A549 (cell line): ENCODE data around the gene BIRC7. TPM values are rescaled to one million over a fixed set of nuclear protein-coding genes. Genes with fewer than 3 reads are reported as not detected.
A peak's percentile ranks its signal among the peaks of the same experiment; 100 is the strongest.

Source experiments
- ATAC-seq, 2 experiments: fragments of 200-7000 bp in 1 of 2; fragments of >200 bp in 1 of 2; cut with Nextera tagmentation in 1 of 2; cut with Tn5 transposase in 1 of 2; 3 replicates each; pipeline versions ENCODE4 v1.8.0 to v1.9.1; 2018 to 2020; ENCODE audit warnings: mild to moderate bottlenecking in 1 of 2, moderate library complexity in 1 of 2
- CTCF ChIA-PET: fragments of 300-600 bp; sonication (Branson Sonifier 250); formaldehyde crosslinking; extraction: SDS; loops from one replicate; lab custom pipeline; 2021; ENCODE audit warnings: antibody characterized with exemption, inconsistent platforms; lab: Yijun Ruan, JAX
- POLR2A ChIA-PET: fragments of 350-600 bp; formaldehyde crosslinking; extraction: SDS; loops from one replicate; lab custom pipeline; 2021; ENCODE audit warnings: antibody characterized with exemption, inconsistent platforms; lab: Yijun Ruan, JAX
- DNase-seq, 2 experiments: peaks; one replicate each; pipeline versions ENCODE4 v3.0.0 to v3.0.0-alpha.2; 2011 to 2016; ENCODE audit warnings: low read depth in 1 of 2, low spot score in 1 of 2
- FAIRE-seq: peaks from 2 replicates; lab custom pipeline; 2011; peaks lifted over from hg19 to GRCh38; lab: Jason Lieb, UNC
- H3K27ac ChIP-seq, 2 experiments: fragments of >200 bp; sonication (Bioruptor Twin); formaldehyde crosslinking; 3 replicates each; pipeline ENCODE4 v1.5.1; 2016 to 2017
- H3K4me1 ChIP-seq: fragments of >200 bp; sonication (Bioruptor Twin); formaldehyde crosslinking; 3 replicates; pipeline ENCODE4 v1.6.1; 2016
- H3K4me2 ChIP-seq: fragments of >200 bp; sonication (Bioruptor Twin); formaldehyde crosslinking; 3 replicates; pipeline ENCODE4 v1.6.1; 2016
- H3K4me3 ChIP-seq: fragments of >200 bp; sonication (Bioruptor Twin); formaldehyde crosslinking; 3 replicates; pipeline ENCODE4 v1.5.1; 2016
- H3K9me3 ChIP-seq: fragments of >200 bp; sonication (Bioruptor Twin); formaldehyde crosslinking; 3 replicates; pipeline ENCODE4 v1.6.1; 2016
- CHD2 ChIP-seq: fragments of 150-350 bp; IDR thresholded peaks from 2 replicates; pipeline ENCODE4 v1.6.1; 2014; ENCODE audit warnings: low read length; ENCODE audit not compliant: partially characterized antibody
- CHD4 ChIP-seq: fragments of 200-600 bp; sonication (generic); IDR thresholded peaks from 2 replicates; pipeline ENCODE4 v1.6.1; 2016; ENCODE audit warnings: antibody characterized with exemption, mild to moderate bottlenecking, borderline replicate concordance
- FOSB ChIP-seq: fragments of 250-450 bp; sonication (Bioruptor Pico); IDR thresholded peaks from 2 replicates; pipeline ENCODE4 v1.5.0; 2020; ENCODE audit warnings: mild to moderate bottlenecking, moderate library complexity
- FOSL2 ChIP-seq, 2 experiments: fragments of 450-650 bp in 1 of 2; fragments of >200 bp in 1 of 2; sonication (Bioruptor Twin) in 1 of 2; formaldehyde crosslinking; IDR thresholded peaks; 2 replicates each; pipeline versions ENCODE4 v1.5.0 to v1.6.1; 2016 to 2020; ENCODE audit warnings: mild to moderate bottlenecking in 1 of 2, moderate library complexity in 1 of 2
- GATA3 ChIP-seq: IDR thresholded peaks from 2 replicates; pipeline ENCODE4 v1.6.1; 2012; ENCODE audit warnings: borderline replicate concordance
- HDAC2 ChIP-seq: fragments of 200-600 bp; sonication (generic); IDR thresholded peaks from 2 replicates; pipeline ENCODE4 v1.6.1; 2016
- HEYL ChIP-seq: fragments of 250-450 bp; sonication (Bioruptor Pico); IDR thresholded peaks from 2 replicates; pipeline ENCODE4 v1.8.0; 2021; ENCODE audit warnings: mild to moderate bottlenecking, moderate library complexity
- HOXB5 ChIP-seq: fragments of 250-450 bp; sonication (Bioruptor Pico); IDR thresholded peaks from 2 replicates; pipeline ENCODE4 v1.5.0; 2020; ENCODE audit warnings: mild to moderate bottlenecking, moderate library complexity
- KDM1A ChIP-seq: fragments of 200-600 bp; sonication (generic); IDR thresholded peaks from 2 replicates; pipeline ENCODE4 v1.6.1; 2016; ENCODE audit warnings: low read depth, mild to moderate bottlenecking
- MYC ChIP-seq: IDR thresholded peaks from 2 replicates; pipeline ENCODE4 v1.6.1; 2012; ENCODE audit warnings: mild to moderate bottlenecking, inconsistent platforms, low read length, improper control_type of control experiment, borderline replicate concordance
- PHF8 ChIP-seq: fragments of 200-600 bp; sonication (generic); IDR thresholded peaks from 2 replicates; pipeline ENCODE4 v1.6.1; 2016; ENCODE audit warnings: low read depth, mild to moderate bottlenecking, antibody characterized with exemption, moderate library complexity, borderline replicate concordance
- ZNF302 ChIP-seq: fragments of 250-450 bp; sonication (Bioruptor Pico); IDR thresholded peaks from 2 replicates; pipeline ENCODE4 v1.9.0; 2021; ENCODE audit warnings: inconsistent platforms, mild to moderate bottlenecking, moderate library complexity
- ZSCAN20 ChIP-seq: fragments of 250-450 bp; sonication (Bioruptor Pico); IDR thresholded peaks from 2 replicates; pipeline ENCODE4 v1.8.0; 2022; ENCODE audit warnings: mild to moderate bottlenecking, moderate library complexity
- WGBS: methylation state at CpG from one replicate; pipeline ENCODE4 v1.1.6; 2017; ENCODE audit errors: missing lambda C conversion rate; 5-methylcytosine and 5-hydroxymethylcytosine counted together
- polyA plus RNA-seq, 4 experiments: library from polyadenylated mRNA; depleted of rRNA in 3 of 4; stranded (reverse); fragments of >200 nt; fragmentation: RNase III in 1 of 4; extraction: RNeasy Plus Mini Kit Qiagen cat#74134 plus additional on column Dnase treatment in 1 of 4; gene quantifications; 2 replicates in 3 of 4; 3 replicates in 1 of 4; pipeline ENCODE4 v1.2.3, GENCODE V29; 2011 to 2017
- TF ChIP-seq, protein P1 (sequence below): fragments of 150-350 bp; IDR thresholded peaks from 2 replicates; pipeline ENCODE4 v1.6.1; 2014; ENCODE audit warnings: low read depth, mild to moderate bottlenecking, low read length
- TF ChIP-seq, protein P2 (sequence below): fragments of 250-450 bp; sonication (Bioruptor Pico); IDR thresholded peaks from 2 replicates; pipeline ENCODE4 v1.5.0; 2021; ENCODE audit warnings: mild to moderate bottlenecking, moderate library complexity, borderline replicate concordance
- TF ChIP-seq, protein P3 (sequence below): fragments of 250-450 bp; sonication (Bioruptor Pico); IDR thresholded peaks from 2 replicates; pipeline ENCODE4 v1.5.0; 2020; ENCODE audit warnings: low read depth, mild to moderate bottlenecking, moderate library complexity
- TF ChIP-seq, protein P4 (sequence below): fragments of 200-600 bp; sonication (generic); IDR thresholded peaks from 2 replicates; pipeline ENCODE4 v1.6.1; 2016; ENCODE audit warnings: antibody characterized with exemption, mild to moderate bottlenecking, moderate library complexity

Gene BIRC7
- polyA plus RNA-seq, 2 of the 4 experiments (the other 2 are of a cell fraction): 0.63 to 4.9 TPM

DNA sequence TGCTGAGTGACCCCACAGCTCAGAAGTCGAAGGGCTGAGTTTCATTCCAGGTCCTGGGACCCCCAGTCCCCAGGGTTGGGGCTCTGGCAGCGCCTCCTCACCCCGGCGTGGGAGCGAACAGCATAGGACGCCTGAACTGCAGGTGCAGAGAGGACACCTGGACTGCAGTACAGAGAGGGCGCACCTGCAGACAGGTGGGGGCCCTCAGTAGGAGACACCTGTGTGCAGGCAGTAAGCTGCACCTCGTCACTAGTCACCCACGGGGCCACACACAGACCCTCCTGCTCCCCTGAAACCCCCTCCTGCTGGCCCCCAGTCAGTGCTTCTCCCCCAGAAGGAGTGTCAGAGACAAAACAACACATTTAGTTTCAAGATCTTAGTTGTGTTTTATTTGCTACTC lies 27.1 kb downstream of the BIRC7 start:
- H3K4me1 ChIP-seq: peaks cover 12% of the 10 kb centered on the region; the same call in 1 of the 3 replicates
- ChIA-PET POLR2A (no interaction called here), CTCF (interaction anchor here (1.0 to 3.7 kb wide), 2 partner anchors 39 to 290 kb away, joined by 3 to 22 read pairs; no protein-coding TSS in a partner anchor)
- DNase-seq (no peak), FAIRE-seq (no peak), ATAC-seq (no peak)
- no peaks in the 10 kb centered on the region for H3K9me3 ChIP-seq
- H3K4me3 ChIP-seq: no peak overlapping the region
- H3K27ac ChIP-seq: no peak overlapping the region
- no peak for TF ChIP-seq FOSB (CRISPR knock-in tag)
- WGBS: 68% methylated on average over 9 of the region's 9 CpGs
- no peak overlapping the region for H3K4me2 ChIP-seq

DNA sequence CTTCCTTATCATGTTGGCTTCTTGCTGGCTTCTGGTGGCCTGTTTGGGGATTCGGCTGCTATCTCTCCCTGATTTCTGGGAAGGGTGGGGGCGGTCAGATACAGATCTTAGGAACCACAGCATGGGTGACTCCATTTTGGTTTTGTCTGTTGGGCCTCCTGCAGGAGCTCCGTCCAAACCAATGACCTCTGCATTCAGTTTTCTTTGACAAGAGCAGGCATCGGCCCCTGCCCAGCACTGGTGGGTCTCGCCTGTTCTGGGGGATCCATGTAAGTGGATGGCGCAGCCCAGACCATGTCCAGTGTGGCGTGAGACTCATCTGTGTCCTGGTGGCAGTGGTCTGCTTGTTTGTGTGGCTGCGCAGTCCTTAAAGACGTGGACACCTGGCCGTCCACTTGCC lies 28.3 kb downstream of the BIRC7 start:
- peak overlapping the region in 1 of 2 experiments; percentile 3; a peak in 1 of 6 replicates for H3K27ac ChIP-seq
- no peak overlapping the region for H3K4me2 ChIP-seq
- WGBS: 80% methylated on average over 9 of the region's 10 CpGs
- POLR2A ChIA-PET: interaction anchor here (0.6 kb wide), 1 partner anchor 175 kb away, joined by 3 read pairs; no protein-coding TSS in a partner anchor
- no peak for ATAC-seq
- no peaks in the 10 kb centered on the region for H3K9me3 ChIP-seq
- H3K4me1 ChIP-seq: peaks cover 12% of the 10 kb centered on the region; the same call in 1 of the 3 replicates
- no peak overlapping the region for H3K4me3 ChIP-seq
- CTCF ChIA-PET: interaction anchor here (1.0 to 3.7 kb wide), 2 partner anchors 40 to 291 kb away, joined by 3 to 22 read pairs; no protein-coding TSS in a partner anchor
- no peak for FAIRE-seq
- no peak for DNase-seq
- no peak for TF ChIP-seq GATA3
- no peak for TF ChIP-seq ZNF302 (CRISPR knock-in tag)
- TF ChIP-seq HDAC2: no peak
- no peak for TF ChIP-seq MYC

DNA sequence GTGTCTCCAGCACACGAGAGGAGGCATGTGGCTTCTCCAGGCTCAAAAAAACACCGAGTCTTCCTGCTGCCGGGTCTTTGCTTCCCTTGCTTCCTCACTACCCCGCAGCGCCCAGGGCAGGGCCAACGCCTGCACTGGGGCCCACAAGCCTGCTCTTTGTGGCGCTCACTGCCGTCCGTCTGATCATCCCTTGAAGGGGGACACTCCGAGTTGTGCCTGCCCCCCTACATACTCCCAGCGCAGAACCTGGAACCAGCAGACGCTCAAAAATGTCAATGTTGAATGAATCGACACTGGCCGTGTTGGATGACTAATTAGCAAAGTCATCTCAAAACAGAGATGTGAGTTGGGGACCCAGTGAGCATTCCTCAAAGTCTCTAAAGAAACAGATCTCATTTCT lies 28.8 kb downstream of the BIRC7 start:
- FAIRE-seq: no peak
- CTCF ChIA-PET: interaction anchor here (1.1 to 3.7 kb wide), 2 partner anchors 41 to 44 kb away, joined by 3 to 22 read pairs; no protein-coding TSS in a partner anchor

More for the DNA sequence above, 28.8 kb downstream of the BIRC7 start:
- H3K4me1 ChIP-seq: peaks cover 12% of the 10 kb centered on the region; the same call in 1 of the 3 replicates
- 0 out of 6 replicates have a peak overlapping the region, but pooled peaks of 1 of the 2 experiments have one; percentile 36 for H3K27ac ChIP-seq
- ATAC-seq (no peak), DNase-seq (no peak)
- TF ChIP-seq GATA3 (no peak), CHD4 (no peak), PHF8 (no peak), CHD2 (no peak), KDM1A (no peak), FOSL2 (IDR thresholded peaks at IDR 0.05) (no peak), FOSL2 (CRISPR knock-in tag; IDR thresholded peaks at IDR 0.05) (no peak), HEYL (CRISPR knock-in tag) (no peak), ZSCAN20 (CRISPR knock-in tag) (no peak), HOXB5 (CRISPR knock-in tag) (no peak)
- TF ChIP-seq, protein P1, sequence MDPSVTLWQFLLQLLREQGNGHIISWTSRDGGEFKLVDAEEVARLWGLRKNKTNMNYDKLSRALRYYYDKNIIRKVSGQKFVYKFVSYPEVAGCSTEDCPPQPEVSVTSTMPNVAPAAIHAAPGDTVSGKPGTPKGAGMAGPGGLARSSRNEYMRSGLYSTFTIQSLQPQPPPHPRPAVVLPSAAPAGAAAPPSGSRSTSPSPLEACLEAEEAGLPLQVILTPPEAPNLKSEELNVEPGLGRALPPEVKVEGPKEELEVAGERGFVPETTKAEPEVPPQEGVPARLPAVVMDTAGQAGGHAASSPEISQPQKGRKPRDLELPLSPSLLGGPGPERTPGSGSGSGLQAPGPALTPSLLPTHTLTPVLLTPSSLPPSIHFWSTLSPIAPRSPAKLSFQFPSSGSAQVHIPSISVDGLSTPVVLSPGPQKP: no peak
- TF ChIP-seq, protein P2, sequence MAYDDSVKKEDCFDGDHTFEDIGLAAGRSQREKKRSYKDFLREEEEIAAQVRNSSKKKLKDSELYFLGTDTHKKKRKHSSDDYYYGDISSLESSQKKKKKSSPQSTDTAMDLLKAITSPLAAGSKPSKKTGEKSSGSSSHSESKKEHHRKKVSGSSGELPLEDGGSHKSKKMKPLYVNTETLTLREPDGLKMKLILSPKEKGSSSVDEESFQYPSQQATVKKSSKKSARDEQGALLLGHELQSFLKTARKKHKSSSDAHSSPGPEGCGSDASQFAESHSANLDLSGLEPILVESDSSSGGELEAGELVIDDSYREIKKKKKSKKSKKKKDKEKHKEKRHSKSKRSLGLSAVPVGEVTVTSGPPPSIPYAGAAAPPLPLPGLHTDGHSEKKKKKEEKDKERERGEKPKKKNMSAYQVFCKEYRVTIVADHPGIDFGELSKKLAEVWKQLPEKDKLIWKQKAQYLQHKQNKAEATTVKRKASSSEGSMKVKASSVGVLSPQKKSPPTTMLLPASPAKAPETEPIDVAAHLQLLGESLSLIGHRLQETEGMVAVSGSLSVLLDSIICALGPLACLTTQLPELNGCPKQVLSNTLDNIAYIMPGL (CRISPR knock-in tag): no peak
- TF ChIP-seq, protein P3, sequence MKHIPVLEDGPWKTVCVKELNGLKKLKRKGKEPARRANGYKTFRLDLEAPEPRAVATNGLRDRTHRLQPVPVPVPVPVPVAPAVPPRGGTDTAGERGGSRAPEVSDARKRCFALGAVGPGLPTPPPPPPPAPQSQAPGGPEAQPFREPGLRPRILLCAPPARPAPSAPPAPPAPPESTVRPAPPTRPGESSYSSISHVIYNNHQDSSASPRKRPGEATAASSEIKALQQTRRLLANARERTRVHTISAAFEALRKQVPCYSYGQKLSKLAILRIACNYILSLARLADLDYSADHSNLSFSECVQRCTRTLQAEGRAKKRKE (CRISPR knock-in tag): no peak
- TF ChIP-seq, protein P4, sequence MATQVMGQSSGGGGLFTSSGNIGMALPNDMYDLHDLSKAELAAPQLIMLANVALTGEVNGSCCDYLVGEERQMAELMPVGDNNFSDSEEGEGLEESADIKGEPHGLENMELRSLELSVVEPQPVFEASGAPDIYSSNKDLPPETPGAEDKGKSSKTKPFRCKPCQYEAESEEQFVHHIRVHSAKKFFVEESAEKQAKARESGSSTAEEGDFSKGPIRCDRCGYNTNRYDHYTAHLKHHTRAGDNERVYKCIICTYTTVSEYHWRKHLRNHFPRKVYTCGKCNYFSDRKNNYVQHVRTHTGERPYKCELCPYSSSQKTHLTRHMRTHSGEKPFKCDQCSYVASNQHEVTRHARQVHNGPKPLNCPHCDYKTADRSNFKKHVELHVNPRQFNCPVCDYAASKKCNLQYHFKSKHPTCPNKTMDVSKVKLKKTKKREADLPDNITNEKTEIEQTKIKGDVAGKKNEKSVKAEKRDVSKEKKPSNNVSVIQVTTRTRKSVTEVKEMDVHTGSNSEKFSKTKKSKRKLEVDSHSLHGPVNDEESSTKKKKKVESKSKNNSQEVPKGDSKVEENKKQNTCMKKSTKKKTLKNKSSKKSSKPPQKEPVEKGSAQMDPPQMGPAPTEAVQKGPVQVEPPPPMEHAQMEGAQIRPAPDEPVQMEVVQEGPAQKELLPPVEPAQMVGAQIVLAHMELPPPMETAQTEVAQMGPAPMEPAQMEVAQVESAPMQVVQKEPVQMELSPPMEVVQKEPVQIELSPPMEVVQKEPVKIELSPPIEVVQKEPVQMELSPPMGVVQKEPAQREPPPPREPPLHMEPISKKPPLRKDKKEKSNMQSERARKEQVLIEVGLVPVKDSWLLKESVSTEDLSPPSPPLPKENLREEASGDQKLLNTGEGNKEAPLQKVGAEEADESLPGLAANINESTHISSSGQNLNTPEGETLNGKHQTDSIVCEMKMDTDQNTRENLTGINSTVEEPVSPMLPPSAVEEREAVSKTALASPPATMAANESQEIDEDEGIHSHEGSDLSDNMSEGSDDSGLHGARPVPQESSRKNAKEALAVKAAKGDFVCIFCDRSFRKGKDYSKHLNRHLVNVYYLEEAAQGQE: no peak
- POLR2A ChIA-PET: no interaction called here
- no peak overlapping the region for H3K4me3 ChIP-seq
- WGBS: 56% methylated on average over 14 of the region's 14 CpGs
- H3K9me3 ChIP-seq: no peaks in the 10 kb centered on the region
- no peak overlapping the region for H3K4me2 ChIP-seq
